Measurements from ENCODE around the gene CLK3. TPM values are rescaled to one million over a fixed set of nuclear protein-coding genes. Genes with fewer than 3 reads are reported as not detected.

Gene CLK3
- total RNA-seq, 1 experiment from 2014 or later, result 70.7 TPM

- POLR2A ChIA-PET (ENCODE audit: unreplicated experiment), result interaction anchor here (0.6 kb wide), 1 partner anchor 233 kb away, joined by 3 read pairs; no protein-coding TSS in a partner anchor
- H3K36me3 ChIP-seq (ENCODE audit: low read depth), result 0 out of 2 replicates have a peak, but pooled peaks cover 3% of the 10 kb centered on the region
- no peaks in the 10 kb centered on the region for H3K27me3 ChIP-seq (ENCODE audit: insufficient read depth, low read depth)
- H3K4me1 ChIP-seq (replicated peaks; ENCODE audit: insufficient read depth), result no peaks in the 10 kb centered on the region
- DNase-seq, result peak in 1 of 2 experiments; percentile 57
- no peak overlapping the region for H3K4me3 ChIP-seq
- no peaks in the 10 kb centered on the region for H3K79me2 ChIP-seq (ENCODE audit: low read depth)
- BruUV-seq (replicated peaks), result no TSS peak
- no peaks in the 10 kb centered on the region for H3K9me3 ChIP-seq (ENCODE audit: insufficient read depth, low read depth)
- H2AFZ ChIP-seq, result no peak overlapping the region
- no peak overlapping the region for H3K27ac ChIP-seq
- peak; percentile 83 for TF ChIP-seq CTCF (conservative IDR thresholded peaks at IDR 0.05)
- TF ChIP-seq EZH2 (IDR thresholded peaks at IDR 0.05; ENCODE audit: low read depth), result no peak
- CTCF ChIA-PET, result interaction anchor here (0.6 to 1.3 kb wide), 7 partner anchors 137 to 257 kb away, joined by 3 to 15 read pairs (median 4); no protein-coding TSS in a partner anchor
- no peak overlapping the region for H3K4me2 ChIP-seq
- peaks cover 57% of the 10 kb centered on the region for H4K20me1 ChIP-seq (ENCODE audit: insufficient read depth)
- H3K9me2 ChIP-seq (ENCODE audit: insufficient read depth), result no peaks in the 10 kb centered on the region
- intact Hi-C loops (cut with micrococcal nuclease; ENCODE audit: unreplicated experiment), result loop anchor here (1.0 kb wide), 2 partner anchors 194 to 258 kb away; no protein-coding TSS in a partner anchor
- peaks cover 15% of the 10 kb centered on the region; the same call in 1 of the 2 replicates for H3F3A ChIP-seq (ENCODE audit: insufficient read depth, low read depth)
Measured at GRCh38 chr15:74631935-74632560, 16.4 kb downstream of the CLK3 start.

GRCh38 chr15:74632601-74633000 lies 17.0 kb downstream of the CLK3 start:
- no peaks in the 10 kb centered on the region for H3K79me2 ChIP-seq (ENCODE audit: low read depth)
- TF ChIP-seq EZH2 (IDR thresholded peaks at IDR 0.05; ENCODE audit: low read depth) (no peak), CTCF (conservative IDR thresholded peaks at IDR 0.05) (no peak)
- H3K9me2 ChIP-seq (ENCODE audit: insufficient read depth), result no peaks in the 10 kb centered on the region
- intact Hi-C loops (cut with micrococcal nuclease; ENCODE audit: unreplicated experiment), result loop anchor here (1.0 kb wide), 2 partner anchors 194 to 258 kb away; no protein-coding TSS in a partner anchor
- H3K27me3 ChIP-seq (ENCODE audit: insufficient read depth, low read depth), result no peaks in the 10 kb centered on the region
- H3K4me1 ChIP-seq (replicated peaks; ENCODE audit: insufficient read depth), result no peaks in the 10 kb centered on the region
- H3K9me3 ChIP-seq (ENCODE audit: insufficient read depth, low read depth), result no peaks in the 10 kb centered on the region
- no peak for DNase-seq
- H2AFZ ChIP-seq, result no peak overlapping the region
- no peak overlapping the region for H3K4me2 ChIP-seq
- BruUV-seq (replicated peaks), result no TSS peak
- ChIA-PET POLR2A (ENCODE audit: unreplicated experiment) (interaction anchor here (0.6 to 0.7 kb wide), 2 partner anchors 233 to 301 kb away, joined by 3 read pairs; no protein-coding TSS in a partner anchor), CTCF (interaction anchor here (0.6 to 1.3 kb wide), 3 partner anchors 136 to 257 kb away, joined by 3 to 6 read pairs (median 3); no protein-coding TSS in a partner anchor)
- H3K36me3 ChIP-seq (ENCODE audit: low read depth), result 0 out of 2 replicates have a peak, but pooled peaks cover 3% of the 10 kb centered on the region
- H3K27ac ChIP-seq, result no peak overlapping the region
- peaks cover 57% of the 10 kb centered on the region for H4K20me1 ChIP-seq (ENCODE audit: insufficient read depth)
- H3F3A ChIP-seq (ENCODE audit: insufficient read depth, low read depth), result peaks cover 15% of the 10 kb centered on the region; the same call in 1 of the 2 replicates
- H3K4me3 ChIP-seq, result no peak overlapping the region

- H3K4me3 ChIP-seq, result no peak overlapping the region
- CTCF ChIA-PET, result interaction anchor here (0.6 to 3.8 kb wide), 2 partner anchors 135 to 163 kb away, joined by 6 to 28 read pairs; no protein-coding TSS in a partner anchor
- DNase-seq, result no peak
- H3K4me2 ChIP-seq, result no peak overlapping the region
- H3F3A ChIP-seq (ENCODE audit: insufficient read depth, low read depth), result peaks cover 15% of the 10 kb centered on the region; the same call in 1 of the 2 replicates
- H4K20me1 ChIP-seq (ENCODE audit: insufficient read depth), result peaks cover 51% of the 10 kb centered on the region
- no peaks in the 10 kb centered on the region for H3K9me3 ChIP-seq (ENCODE audit: insufficient read depth, low read depth)
- POLR2A ChIA-PET (ENCODE audit: unreplicated experiment), result no interaction called here
- no peak overlapping the region for H2AFZ ChIP-seq
- H3K36me3 ChIP-seq (ENCODE audit: low read depth), result 0 out of 2 replicates have a peak, but pooled peaks cover 3% of the 10 kb centered on the region
- no peak overlapping the region for H3K27ac ChIP-seq
- BruUV-seq (replicated peaks), result no TSS peak
- no peaks in the 10 kb centered on the region for H3K79me2 ChIP-seq (ENCODE audit: low read depth)
- no peaks in the 10 kb centered on the region for H3K27me3 ChIP-seq (ENCODE audit: insufficient read depth, low read depth)
- intact Hi-C loops (cut with micrococcal nuclease; ENCODE audit: unreplicated experiment), result loop anchor here (2.0 kb wide), 1 partner anchor 317 kb away; no protein-coding TSS in a partner anchor
- H3K9me2 ChIP-seq (ENCODE audit: insufficient read depth), result no peaks in the 10 kb centered on the region
- no peaks in the 10 kb centered on the region for H3K4me1 ChIP-seq (replicated peaks; ENCODE audit: insufficient read depth)
- TF ChIP-seq EZH2 (IDR thresholded peaks at IDR 0.05; ENCODE audit: low read depth) (no peak), CTCF (conservative IDR thresholded peaks at IDR 0.05) (0 out of 2 replicates have a peak, but pooled peaks have one; percentile 12)
Measured at GRCh38 chr15:74633781-74634180, 18.1 kb downstream of the CLK3 start.
